Hematopoietic multipotent progenitor cell treated with erythropoietin and hydrocortisone succinate and interleukin-3 and kit ligand, for 6 days (in vitro differentiated cells): ENCODE measurements around the gene CDK10.

Experiments used
- DNase-seq: peaks from one replicate; pipeline ENCODE4 v3.0.0-alpha.2; 2015

CDK10 gene

DNA sequence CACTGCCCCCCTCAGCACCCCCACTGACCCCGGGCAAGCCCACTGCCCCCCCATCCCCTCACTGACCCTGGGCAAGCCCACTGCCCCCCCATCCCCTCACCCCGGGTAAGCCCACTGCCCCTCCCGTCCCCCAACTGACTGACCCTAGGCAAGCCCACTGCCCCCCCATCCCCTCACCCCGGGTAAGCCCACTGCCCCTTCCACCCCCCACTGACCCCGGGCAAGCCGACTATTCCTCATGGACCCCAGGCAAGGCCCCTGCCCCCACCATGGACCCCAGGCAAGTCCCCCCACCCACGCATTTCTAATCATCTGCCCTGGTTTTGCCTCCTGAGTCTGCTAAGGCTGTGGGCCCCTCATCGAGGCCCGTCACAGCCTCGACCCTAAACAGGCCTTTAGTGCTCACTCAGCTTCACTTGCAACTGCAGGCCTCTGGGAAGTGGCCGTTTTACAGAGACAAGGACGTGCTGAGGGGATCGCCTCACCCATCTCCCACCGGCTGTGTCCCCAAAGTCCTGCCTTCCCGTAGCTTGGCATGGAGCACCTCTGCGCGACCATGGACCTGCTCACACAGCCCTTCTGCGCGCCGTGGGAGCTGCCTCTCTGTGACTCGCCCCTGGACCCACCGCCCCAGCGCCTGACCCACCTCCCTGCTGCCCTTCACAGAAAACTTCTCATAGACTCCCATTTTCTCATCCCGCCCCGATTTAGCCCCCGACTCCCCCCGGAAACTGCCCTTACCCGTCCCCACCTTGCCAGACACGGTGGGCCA is 30.6 kb downstream of the CDK10 start:
- DNase-seq = no peak

DNA sequence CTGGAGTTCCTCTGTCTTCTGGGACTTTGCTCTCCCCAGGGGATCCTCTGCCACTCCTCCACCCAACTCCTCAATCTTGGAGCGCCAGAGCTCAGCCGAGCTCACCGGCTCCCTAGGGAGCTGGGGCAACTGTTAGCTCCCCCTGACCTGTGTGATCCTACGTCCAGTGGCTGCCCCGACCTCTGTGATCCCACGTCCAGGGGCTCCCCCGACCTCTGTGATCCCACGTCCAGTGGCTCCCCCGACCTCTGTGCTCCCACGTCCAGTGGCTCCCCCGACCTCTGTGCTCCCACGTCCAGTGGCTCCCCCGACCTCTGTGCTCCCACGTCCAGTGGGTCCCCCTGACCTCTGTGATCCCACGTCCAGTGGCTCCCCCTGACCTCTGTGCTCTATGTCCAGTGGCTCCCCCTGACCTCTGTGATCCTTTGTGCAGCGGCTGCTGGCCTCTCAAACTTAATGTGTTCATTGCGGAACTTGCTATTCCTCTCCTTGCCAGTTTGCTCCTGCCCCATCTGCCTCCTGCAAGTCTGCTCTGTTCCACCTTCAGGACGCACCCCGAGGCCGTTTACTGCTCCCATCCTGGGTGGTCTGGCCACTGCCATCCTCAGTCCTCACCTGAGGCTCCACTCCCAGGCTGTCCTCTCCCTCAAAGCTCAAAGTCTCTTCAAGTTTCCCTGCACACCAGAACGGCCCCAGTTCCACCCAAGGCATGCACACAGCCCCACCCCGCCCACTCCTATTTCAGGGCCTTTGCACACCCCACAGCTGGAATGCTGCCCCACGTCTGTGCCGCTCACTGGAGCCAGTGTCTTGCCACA is 31.4 kb downstream of the CDK10 start:
- peak; percentile 69 for DNase-seq

DNA sequence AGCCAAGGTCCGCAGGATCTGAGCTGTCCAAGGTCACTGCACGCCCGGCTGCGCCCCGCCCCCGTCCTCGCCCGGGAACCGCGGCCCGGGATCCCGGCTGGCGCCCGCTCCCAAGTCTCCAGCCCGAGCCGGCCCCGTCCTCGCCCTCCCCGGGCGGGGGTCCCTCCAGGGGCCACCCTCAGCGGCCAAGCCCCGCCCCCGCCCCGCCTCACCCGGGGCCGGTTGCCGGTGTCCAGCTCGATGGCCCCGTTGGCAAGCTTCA is 34.0 kb downstream of the CDK10 start:
- peak; percentile 27 for DNase-seq

DNA sequence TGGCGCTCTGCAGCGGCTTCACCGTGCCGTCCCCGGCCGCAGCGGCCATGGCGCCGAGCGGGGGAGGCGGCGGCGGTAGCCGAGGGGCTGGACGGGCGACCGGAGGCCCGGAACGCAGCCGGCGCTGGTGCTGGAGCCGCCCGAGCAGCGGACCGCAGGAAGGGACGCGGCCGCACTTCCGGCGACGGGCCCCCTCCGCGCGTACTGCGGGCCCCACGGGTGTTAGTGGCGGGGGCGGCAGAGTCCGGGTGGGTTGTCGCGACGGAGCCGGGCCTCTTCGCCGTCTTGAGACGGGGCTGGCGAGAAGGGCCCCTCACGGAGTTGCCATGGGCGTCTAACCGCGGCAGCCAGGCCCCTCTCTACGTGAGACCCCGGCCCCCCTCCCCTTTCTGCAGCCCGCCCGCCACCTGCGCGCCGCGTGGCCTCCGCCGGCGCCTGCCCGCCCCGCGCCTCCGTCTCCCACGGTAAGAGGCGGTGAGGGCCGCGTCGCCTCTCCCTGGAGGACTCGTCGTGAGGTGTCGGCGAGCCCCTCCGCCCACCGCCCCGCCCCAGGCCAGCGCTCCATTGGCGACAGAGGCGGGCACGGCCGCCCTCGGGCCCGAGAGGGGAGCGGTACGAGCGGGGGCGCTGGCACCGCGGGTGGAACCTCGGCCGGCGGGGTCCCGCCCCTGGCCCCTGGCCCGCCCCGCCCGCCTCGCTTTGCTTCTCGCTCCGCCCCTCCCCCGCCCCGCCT is 34.5 kb downstream of the CDK10 start, which contains the start of the genes VPS9D1 and ZNF276:
VPS9D1 (minus strand) TSS at position 86 of the 733 bp plus-strand sequence; CDS start at position 49, 37 bp downstream.
ZNF276 (plus strand) TSS at position 725 of the 733 bp plus-strand sequence. CDS start 104 bp downstream, outside the sequence.
- DNase-seq = peak; percentile 93

DNA sequence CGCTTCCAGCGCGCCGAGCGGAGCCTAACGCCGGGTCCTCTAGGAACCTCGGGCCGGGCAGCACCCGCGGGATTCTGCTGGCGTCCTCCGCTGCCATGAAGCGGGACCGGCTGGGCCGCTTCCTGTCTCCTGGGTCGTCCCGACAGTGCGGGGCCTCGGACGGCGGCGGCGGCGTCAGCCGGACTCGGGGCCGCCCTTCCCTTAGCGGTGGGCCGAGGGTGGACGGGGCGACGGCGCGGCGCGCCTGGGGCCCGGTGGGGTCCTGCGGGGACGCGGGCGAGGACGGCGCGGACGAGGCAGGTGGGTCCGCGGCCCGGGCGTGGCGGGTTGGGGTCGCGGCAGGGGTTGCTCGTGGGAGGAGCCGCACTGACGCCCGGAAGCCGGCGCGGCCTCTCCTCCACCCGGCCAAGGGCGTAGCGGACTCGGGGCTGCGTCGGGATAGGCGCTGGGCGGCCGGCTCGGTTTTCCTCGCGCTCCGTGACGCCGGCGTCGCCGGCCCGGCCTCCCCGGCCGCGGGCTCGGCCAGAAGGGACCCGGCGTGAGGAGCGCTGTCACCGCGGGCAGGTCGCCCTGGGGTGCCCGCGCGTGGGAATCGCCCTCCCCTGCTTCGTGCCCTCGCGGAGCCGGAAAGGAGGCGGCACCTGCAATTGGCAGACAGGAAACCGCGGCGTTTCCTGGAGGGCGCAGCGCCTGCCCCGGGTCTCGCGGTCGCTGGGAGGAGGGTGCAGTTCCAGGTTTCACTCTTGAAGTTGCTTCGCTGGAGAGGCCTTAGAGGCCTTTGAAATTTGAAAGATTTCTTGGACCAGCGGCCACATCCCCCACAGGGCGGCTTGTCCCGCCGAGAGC is 35.3 kb downstream of the CDK10 start:
- DNase-seq = peak; percentile 87

DNA sequence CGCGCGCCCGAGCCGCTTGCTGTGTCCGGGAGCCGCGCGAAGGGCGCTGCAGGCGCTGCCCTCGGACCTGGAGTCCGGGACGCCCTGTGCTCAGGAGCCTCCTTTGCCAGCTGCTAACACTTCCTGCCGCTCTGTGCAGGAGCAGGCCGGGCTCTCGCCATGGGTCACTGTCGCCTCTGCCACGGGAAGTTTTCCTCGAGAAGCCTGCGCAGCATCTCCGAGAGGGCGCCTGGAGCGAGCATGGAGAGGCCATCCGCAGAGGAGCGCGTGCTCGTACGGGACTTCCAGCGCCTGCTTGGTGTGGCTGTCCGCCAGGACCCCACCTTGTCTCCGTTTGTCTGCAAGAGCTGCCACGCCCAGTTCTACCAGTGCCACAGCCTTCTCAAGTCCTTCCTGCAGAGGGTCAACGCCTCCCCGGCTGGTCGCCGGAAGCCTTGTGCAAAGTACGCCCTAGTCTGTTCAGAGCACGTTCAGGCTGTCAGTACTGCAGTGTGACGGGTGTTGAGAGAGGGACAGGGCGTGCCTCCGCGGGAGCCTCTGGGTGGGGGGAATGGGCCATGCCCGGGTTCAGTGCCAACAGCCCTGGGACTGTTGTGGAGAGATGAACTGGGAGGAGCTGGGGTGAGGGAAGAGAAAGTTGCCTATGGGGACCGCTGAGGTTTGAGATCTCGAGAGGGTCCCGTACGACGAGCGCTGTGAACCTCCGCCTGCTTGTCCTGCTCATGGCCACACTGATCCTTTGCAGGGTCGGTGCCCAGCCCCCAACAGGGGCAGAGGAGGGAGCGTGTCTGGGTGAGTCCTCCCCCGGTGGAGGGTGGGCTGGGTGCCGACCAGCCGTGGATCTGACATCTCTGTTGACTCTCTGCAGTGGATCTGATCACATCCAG is 36.1 kb downstream of the CDK10 start:
- peak; percentile 99 for DNase-seq

DNA sequence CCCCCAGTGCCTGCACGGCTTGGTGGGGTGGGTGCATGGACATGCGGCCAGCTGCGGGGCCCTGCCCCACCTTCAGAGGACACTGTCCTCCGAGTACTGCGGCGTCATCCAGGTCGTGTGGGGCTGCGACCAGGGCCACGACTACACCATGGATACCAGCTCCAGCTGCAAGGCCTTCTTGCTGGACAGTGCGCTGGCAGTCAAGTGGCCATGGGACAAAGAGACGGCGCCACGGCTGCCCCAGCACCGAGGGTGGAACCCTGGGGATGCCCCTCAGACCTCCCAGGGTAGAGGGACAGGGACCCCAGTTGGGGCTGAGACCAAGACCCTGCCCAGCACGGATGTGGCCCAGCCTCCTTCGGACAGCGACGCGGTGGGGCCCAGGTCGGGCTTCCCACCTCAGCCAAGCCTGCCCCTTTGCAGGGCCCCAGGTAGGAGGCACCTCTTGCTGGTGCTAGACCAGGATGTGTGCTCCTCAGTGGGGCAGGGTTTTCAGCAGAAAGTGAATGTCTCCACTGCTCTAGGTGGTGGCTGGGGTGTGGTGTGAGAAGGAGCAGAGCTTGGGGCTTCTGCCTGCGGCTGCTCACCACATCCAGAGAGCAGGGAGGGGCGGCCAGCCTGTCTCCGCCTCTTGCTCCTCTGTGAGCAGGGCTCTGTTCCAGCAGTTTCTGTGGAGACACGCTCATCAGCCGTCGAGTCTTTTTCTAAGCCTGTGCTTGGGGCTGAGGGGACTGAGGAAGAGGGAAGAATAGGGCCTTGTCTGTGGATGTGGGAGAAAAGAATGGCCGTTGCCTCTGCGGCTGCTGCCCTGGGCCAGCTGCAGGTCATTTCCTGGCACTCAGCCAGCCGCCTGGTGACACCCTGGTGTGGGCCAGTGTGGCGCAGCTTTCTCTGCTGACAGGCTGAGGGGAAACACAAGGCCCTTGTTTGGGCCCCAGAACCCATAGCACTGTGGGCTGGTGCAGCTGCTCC is 37.1 kb downstream of the CDK10 start:
- DNase-seq = peak; percentile 80

DNA sequence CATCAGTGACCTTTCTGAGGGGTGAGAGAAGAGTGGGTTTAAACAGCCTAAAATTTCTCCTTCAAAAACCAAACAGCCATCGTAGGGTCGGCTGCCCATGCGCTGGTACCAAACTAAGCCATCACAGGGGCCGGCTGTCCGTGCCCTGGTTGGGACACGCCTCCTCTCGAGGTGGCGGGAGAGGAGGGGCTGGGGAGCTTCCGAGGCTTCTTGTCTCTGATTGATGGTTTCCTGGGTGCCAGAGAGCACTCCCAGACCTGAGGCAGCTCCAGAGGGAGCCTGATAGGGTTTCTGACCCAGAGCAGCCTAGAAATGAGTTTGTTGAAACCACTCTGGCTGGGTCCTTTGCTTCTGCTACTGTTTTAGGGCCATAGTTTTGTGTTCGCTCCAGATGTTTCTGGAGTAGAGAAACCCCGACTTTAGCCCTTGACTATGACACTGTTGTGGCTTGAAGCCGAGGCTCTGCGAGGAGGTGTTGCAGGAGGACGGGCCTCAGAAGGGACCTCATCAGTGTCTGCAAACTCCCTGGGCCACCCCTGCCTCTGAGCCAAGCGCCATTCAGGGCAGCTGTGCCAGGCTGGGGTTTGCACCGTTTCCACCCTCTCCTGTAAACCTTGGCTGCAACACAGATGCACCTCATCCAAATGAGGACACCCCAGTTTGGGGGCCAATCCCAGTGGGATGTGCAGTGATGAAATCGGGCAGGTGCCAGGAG is 41.1 kb downstream of the CDK10 start:
- DNase-seq = no peak

DNA sequence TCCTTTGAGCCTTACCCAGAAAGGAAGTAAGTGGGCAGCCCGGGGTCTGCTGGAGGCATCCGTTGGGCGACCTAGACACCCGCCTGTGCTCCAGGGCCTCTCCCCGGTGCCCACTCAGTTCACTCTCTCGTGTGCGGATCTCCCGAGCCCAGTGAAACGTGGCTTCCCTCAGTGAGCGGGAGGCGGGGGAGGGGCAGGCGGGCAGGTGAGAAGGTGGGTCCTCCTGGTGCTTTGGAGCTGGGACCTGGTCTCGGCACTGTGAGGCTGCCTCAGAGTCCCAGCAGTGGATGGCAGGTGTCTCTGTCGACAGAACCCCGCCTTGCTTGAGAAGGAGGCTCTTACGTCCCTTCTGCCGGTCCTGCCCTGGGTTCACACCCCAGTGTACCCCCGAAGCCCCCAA is 42.8 kb downstream of the CDK10 start:
- no peak for DNase-seq

DNA sequence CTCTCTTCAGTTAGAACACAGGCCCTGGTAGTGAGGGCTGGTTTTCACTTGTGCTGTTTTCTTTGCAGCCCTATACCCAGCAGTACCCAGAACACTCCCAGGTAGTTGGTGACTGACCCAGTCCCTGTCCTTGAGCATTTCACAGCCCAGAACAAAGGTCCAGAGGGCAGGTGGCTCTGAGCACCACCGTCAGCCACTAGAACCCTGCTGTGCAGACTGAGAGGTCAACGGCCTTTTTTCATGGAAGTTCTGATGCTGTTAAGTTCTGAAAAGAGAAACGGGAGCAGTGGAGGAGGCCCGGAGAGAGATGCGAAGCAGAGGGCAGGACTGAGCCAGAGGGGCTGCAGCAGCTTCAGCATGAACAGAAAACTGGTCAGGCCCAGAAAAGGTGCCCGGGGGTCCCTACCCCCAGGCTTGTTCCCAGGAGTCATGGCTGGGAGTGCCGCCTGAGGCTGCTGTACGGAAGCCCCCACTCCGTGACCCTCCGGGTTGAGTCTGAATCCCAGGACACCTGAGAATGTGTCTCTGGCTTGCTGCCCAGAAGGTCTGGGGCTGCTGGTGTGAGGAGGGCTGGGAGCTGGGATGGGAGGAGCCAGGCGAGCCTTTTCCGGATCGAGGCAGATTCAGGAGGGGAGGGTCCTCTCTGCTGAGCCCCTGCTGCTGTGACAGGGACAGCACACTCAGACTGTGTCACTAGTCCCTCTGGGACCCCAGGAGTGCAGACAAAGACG is 43.5 kb downstream of the CDK10 start:
- DNase-seq = no peak

DNA sequence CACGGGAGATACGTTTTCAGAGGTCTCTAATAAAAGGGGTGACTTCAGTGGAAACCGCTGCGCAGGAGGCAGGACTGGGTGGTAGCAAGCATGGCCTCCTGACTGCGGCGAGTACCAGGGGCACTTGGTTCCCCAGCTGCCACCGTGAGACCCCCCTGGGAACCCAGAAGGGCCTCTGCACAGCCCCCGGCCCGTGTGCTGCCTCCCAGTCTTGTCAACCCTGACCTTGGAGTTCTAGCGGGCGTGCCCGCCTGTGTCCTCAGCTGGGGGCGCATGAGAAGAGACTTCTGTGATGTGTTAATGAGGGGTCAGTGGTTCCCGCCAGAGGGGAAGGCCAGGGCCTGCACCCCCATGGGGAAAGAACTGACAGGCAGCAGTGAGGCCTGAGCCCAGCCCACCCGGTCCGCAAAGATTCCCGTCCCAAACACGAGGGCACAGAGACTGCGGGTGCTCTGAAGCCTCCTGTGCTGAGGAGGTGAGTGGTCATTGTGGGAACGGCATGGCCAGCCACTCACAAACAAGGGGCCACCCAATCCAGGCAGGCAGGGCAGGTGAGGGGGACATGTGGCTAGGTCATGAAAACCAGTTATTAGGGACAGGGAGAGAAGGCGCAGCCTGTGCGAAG is 44.2 kb downstream of the CDK10 start:
- DNase-seq = no peak

DNA sequence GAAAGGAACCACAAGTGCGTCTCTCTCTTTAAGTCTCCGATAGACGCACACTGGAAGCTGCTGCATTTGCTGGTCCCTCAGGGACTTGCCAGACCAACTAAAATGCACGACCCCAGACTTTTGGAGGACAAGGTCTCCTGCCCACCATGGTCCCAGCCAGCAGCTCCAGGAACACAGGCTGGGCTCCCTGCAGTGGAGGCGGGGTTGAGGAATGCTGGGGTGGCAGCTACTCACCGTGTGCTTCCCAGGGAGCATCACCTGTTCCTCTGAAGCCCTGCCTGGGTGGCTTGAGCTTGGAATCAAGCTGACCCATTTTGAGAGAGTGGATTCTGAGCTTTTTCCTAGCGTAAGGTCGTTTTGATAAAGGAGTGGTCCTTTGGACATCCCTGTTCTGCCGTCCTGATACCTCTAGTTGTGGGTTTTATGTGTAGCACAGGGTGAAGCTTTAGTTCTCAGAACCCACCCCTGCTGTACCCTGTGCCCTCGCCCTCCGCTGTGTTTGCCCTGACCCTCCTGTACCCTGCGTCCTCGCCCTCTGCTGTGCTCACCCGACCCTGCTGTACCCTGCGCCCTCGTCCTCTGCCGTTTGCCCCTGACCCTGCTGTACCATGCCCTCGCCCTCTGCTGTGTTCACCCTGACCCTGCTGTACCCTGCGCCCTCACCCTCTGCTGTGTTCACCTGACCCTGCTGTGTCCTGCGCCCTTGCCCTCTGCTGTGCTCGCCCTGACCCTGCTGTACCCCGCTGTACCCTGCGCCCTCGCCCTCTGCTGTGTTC is 45.8 kb downstream of the CDK10 start:
- DNase-seq = no peak

DNA sequence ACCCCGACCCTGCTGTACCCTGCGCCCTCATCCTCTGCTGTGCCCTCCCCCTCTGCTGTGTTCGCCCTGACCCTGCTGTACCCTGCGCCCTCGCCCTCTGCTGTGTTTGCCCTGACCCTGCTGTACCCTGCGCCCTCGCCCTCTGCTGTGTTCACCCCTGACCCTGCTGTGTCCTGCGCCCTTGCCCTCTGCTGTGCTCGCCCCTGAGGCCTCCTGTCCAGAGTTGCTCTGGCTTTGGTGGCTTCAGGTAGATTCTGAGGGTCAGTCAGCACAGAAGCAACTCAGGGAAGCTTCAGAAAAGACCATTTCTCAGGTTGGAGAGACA is 46.4 kb downstream of the CDK10 start:
- no peak for DNase-seq

DNA sequence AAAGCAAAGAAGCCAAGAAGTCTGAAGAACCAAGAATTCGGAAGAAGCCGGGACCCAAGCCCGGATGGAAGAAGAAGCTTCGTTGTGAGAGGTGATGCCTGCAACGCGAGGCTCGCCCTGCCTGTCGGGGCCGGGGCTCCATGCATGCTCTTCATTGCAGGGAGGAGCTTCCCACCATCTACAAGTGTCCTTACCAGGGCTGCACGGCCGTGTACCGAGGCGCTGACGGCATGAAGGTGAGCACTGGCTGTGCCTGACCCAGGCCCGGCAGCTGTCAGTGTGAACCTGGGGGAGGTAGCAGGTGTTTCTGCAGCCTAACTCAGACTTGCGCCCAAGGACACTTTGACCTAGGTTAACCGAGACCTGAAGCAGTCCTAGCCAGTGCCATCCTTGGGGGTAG is 46.8 kb downstream of the CDK10 start:
- no peak for DNase-seq

DNA sequence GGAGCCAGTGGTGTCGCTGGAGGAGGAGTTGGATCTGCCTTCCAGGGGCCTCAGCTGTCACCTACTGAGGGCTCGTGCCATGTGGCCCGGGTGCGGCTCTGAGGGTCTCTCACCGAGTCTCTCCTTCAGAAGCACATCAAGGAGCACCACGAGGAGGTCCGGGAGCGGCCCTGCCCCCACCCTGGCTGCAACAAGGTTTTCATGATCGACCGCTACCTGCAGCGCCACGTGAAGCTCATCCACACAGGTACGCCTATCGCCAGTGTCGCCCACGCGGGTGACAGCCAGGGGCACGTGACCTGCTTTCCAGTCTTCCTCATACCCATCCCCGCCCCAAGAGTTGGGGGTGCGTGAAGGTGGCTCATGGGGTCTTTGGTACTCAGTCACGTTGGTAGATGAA is 47.3 kb downstream of the CDK10 start:
- DNase-seq = no peak

DNA sequence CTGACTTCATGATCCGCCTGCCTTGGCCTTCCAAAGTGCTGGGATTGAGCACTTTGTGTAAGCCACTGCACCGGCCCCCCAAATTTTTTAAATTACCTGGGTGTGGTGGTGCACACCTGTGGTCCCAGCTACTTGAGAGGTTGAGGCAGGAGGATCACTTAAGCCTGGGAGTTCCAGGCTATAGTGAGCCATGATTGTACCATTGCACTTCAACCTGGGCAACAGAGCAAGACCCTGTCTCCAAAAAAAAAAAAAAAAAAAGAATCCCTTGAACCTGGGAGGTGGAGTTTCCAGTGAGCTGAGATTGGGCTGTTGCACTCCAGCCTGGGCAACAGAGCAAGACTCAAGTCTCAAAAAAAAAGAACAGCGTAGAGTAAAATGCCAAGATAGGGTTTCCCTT is 50.1 kb downstream of the CDK10 start:
- no peak for DNase-seq

DNA sequence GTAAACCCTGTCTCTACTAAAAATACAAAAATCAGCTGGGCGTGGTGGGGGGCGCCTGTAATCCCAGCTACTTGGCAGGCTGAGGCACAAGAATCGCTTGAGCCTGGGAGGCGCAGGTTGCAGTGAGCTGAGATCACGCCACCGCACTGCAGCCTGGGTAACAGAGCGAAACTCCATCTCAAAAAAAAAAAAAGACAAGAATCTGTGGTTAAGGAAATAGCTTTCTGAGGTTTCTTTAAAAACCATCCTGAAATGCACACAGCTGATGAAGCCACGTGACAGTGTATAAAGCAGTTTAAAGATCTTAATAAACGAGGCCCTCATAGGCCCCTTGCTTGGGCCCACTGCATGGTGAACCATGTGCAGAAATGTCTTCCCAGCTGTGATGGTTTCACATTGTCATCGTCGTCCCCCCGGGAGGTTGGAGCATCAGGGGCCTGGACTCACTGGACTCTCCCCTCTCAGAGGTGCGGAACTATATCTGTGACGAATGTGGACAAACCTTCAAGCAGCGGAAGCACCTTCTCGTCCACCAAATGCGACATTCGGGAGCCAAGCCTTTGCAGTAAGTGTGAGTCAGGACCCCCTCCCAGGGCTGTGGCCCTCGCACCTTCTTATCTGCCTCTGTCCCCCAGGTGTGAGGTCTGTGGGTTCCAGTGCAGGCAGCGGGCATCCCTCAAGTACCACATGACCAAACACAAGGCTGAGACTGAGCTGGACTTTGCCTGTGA is 51.0 kb downstream of the CDK10 start:
- DNase-seq = peak; percentile 37
